HEK293 (cell line): ENCODE measurements around the gene ABCC9.

Experiments
- CTCF ChIA-PET: fragments of 350-600 bp; formaldehyde crosslinking; extraction: SDS; loops from one replicate; lab custom pipeline; 2021; ENCODE audit warnings: antibody characterized with exemption; lab: Yijun Ruan, JAX
- POLR2A ChIA-PET: fragments of 300-600 bp; formaldehyde crosslinking; extraction: SDS; loops from one replicate; lab custom pipeline; 2020; ENCODE audit warnings: antibody characterized with exemption, inconsistent platforms; lab: Yijun Ruan, JAX
- H3K27ac ChIP-seq: fragments of 200-500 bp; sonication (Bioruptor generic); 2 replicates; pipeline ENCODE4 v1.5.1; 2014; ENCODE audit warnings: low read depth, low read length, control low read depth, inconsistent platforms; ENCODE audit errors: extremely low read depth
- H3K36me3 ChIP-seq, 2 experiments: fragments of 200-500 bp in 1 of 2; sonication (Bioruptor generic) in 1 of 2; 1 replicate in 1 of 2; 2 replicates in 1 of 2; pipeline ENCODE4 v1.5.1; 2014 to 2017; ENCODE audit warnings: inconsistent platforms in 2 of 2, low read length in 2 of 2; ENCODE audit not compliant: control insufficient read depth in 2 of 2, insufficient read depth in 1 of 2
- H3K4me1 ChIP-seq: fragments of 200-500 bp; sonication (Bioruptor generic); 2 replicates; pipeline ENCODE4 v1.5.1; 2014; ENCODE audit warnings: mild to moderate bottlenecking, low read length, inconsistent platforms; ENCODE audit not compliant: control insufficient read depth, insufficient read depth
- H3K4me3 ChIP-seq: 2 replicates; pipeline ENCODE4 v1.5.1; 2011; ENCODE audit warnings: low read depth, mild to moderate bottlenecking, control low read depth, low read length, moderate library complexity
- H3K9me3 ChIP-seq: fragments of 200-500 bp; sonication (Bioruptor generic); 2 replicates; pipeline ENCODE4 v1.5.1; 2014; ENCODE audit warnings: low read depth, low read length, inconsistent platforms; ENCODE audit not compliant: control insufficient read depth, insufficient read depth
- EGR2 ChIP-seq: fragments of 450-650 bp; formaldehyde crosslinking; IDR thresholded peaks from 2 replicates; pipeline ENCODE4 v1.5.1; 2016; ENCODE audit warnings: low read depth, missing biosample characterization, missing genetic modification characterization
- FEZF1 ChIP-seq: fragments of 450-650 bp; formaldehyde crosslinking; IDR thresholded peaks from 2 replicates; pipeline ENCODE4 v1.5.1; 2016; ENCODE audit warnings: missing biosample characterization, missing genetic modification characterization
- HOXA7 ChIP-seq: sonication (generic); formaldehyde crosslinking; IDR thresholded peaks from 2 replicates; pipeline ENCODE4 v1.8.1; 2022; ENCODE audit warnings: missing genetic modification reagents, borderline replicate concordance
- IKZF3 ChIP-seq: fragments of 450-650 bp; IDR thresholded peaks from 2 replicates; pipeline ENCODE4 v1.5.0; 2018; ENCODE audit warnings: missing biosample characterization, mild to moderate bottlenecking, missing genetic modification characterization, moderate library complexity
- OSR2 ChIP-seq: fragments of 450-650 bp; formaldehyde crosslinking; IDR thresholded peaks from 2 replicates; pipeline ENCODE4 v1.5.1; 2016; ENCODE audit warnings: missing biosample characterization, missing genetic modification characterization
- SP7 ChIP-seq: fragments of 450-650 bp; formaldehyde crosslinking; IDR thresholded peaks from 2 replicates; pipeline ENCODE4 v1.5.1; 2016; ENCODE audit warnings: missing biosample characterization, missing genetic modification characterization
- TRIM28 ChIP-seq: IDR thresholded peaks from 2 replicates; pipeline ENCODE4 v1.6.1; 2011; ENCODE audit warnings: low read length, control low read depth, borderline replicate concordance
- WT1 ChIP-seq: fragments of 450-650 bp; formaldehyde crosslinking; IDR thresholded peaks from 2 replicates; pipeline ENCODE4 v1.5.1; 2016; ENCODE audit warnings: missing biosample characterization, missing genetic modification characterization
- ZNF157 ChIP-seq: fragments of 450-650 bp; formaldehyde crosslinking; IDR thresholded peaks from 2 replicates; pipeline ENCODE4 v1.5.1; 2016; ENCODE audit warnings: missing biosample characterization, missing genetic modification characterization
- ZNF292 ChIP-seq: fragments of 450-650 bp; formaldehyde crosslinking; IDR thresholded peaks from 2 replicates; pipeline ENCODE4 v1.5.1; 2016; ENCODE audit warnings: low read depth, missing biosample characterization, missing genetic modification characterization, borderline replicate concordance
- ZNF341 ChIP-seq: fragments of 450-650 bp; formaldehyde crosslinking; IDR thresholded peaks from 2 replicates; pipeline ENCODE4; 2016; ENCODE audit warnings: low read depth, missing biosample characterization, missing genetic modification characterization
- ZNF391 ChIP-seq: fragments of 450-650 bp; formaldehyde crosslinking; IDR thresholded peaks from 2 replicates; pipeline ENCODE4 v1.5.1; 2016; ENCODE audit warnings: low read depth, missing biosample characterization, missing genetic modification characterization, borderline replicate concordance
- ZNF423 ChIP-seq: fragments of 450-650 bp; formaldehyde crosslinking; IDR thresholded peaks from 2 replicates; pipeline ENCODE4 v1.5.1; 2016; ENCODE audit warnings: missing biosample characterization, missing genetic modification characterization
- ZNF514 ChIP-seq: fragments of 450-650 bp; formaldehyde crosslinking; IDR thresholded peaks from 2 replicates; pipeline ENCODE4 v1.5.1; 2016; ENCODE audit warnings: missing biosample characterization, missing genetic modification characterization
- ZNF529 ChIP-seq: fragments of 450-650 bp; formaldehyde crosslinking; IDR thresholded peaks from 2 replicates; pipeline ENCODE4 v1.5.1; 2017; ENCODE audit warnings: missing genetic modification characterization, missing biosample characterization; ENCODE audit not compliant: insufficient replicate concordance
- ZNF560 ChIP-seq: fragments of 450-650 bp; formaldehyde crosslinking; IDR thresholded peaks from 2 replicates; pipeline ENCODE4 v1.5.1; 2017; ENCODE audit warnings: missing biosample characterization, missing genetic modification characterization, borderline replicate concordance
- ZNF626 ChIP-seq: fragments of 450-650 bp; sonication (Bioruptor Pico); formaldehyde crosslinking; IDR thresholded peaks from 2 replicates; pipeline ENCODE4 v1.5.1; 2018; ENCODE audit warnings: missing biosample characterization, missing genetic modification characterization, inconsistent platforms
- ZNF629 ChIP-seq: fragments of 450-650 bp; formaldehyde crosslinking; IDR thresholded peaks from 2 replicates; pipeline ENCODE4 v1.5.1; 2017; ENCODE audit warnings: missing biosample characterization, missing genetic modification characterization
- ZNF660 ChIP-seq: fragments of 450-650 bp; IDR thresholded peaks from 2 replicates; pipeline ENCODE4 v1.5.1; 2018; ENCODE audit warnings: missing biosample characterization, mild to moderate bottlenecking, missing genetic modification characterization
- ZNF792 ChIP-seq: fragments of 450-650 bp; formaldehyde crosslinking; IDR thresholded peaks from 2 replicates; pipeline ENCODE4 v1.5.1; 2016; ENCODE audit warnings: missing biosample characterization, missing genetic modification characterization
- ZNF843 ChIP-seq: fragments of 450-650 bp; formaldehyde crosslinking; IDR thresholded peaks from 2 replicates; pipeline ENCODE4 v1.5.1; 2016; ENCODE audit warnings: missing biosample characterization, missing genetic modification characterization
- TF ChIP-seq, protein P1 (sequence below): fragments of 450-650 bp; IDR thresholded peaks from 2 replicates; pipeline ENCODE4 v1.5.1; 2018; ENCODE audit warnings: missing biosample characterization, mild to moderate bottlenecking, missing genetic modification characterization
- TF ChIP-seq, protein P2 (sequence below): fragments of 450-650 bp; formaldehyde crosslinking; IDR thresholded peaks from 2 replicates; pipeline ENCODE4 v1.5.1; 2017; ENCODE audit warnings: missing biosample characterization, missing genetic modification characterization
- TF ChIP-seq, protein P3 (sequence below): sonication (generic); formaldehyde crosslinking; IDR thresholded peaks from 2 replicates; pipeline ENCODE4 v1.8.1; 2022; ENCODE audit warnings: mild to moderate bottlenecking, moderate library complexity, missing genetic modification reagents
- TF ChIP-seq, protein P4 (sequence below): fragments of 450-650 bp; formaldehyde crosslinking; IDR thresholded peaks from 2 replicates; pipeline ENCODE4 v1.5.1; 2016; ENCODE audit warnings: missing biosample characterization, missing genetic modification characterization
- TF ChIP-seq, protein P5 (sequence below): fragments of 450-650 bp; formaldehyde crosslinking; IDR thresholded peaks from 2 replicates; pipeline ENCODE4 v1.5.1; 2016; ENCODE audit warnings: missing biosample characterization, missing genetic modification characterization
- TF ChIP-seq, protein P6 (sequence below): fragments of 450-650 bp; formaldehyde crosslinking; IDR thresholded peaks from 2 replicates; pipeline ENCODE4 v1.5.1; 2016; ENCODE audit warnings: missing biosample characterization, missing genetic modification characterization
- TF ChIP-seq, protein P7 (sequence below): fragments of 450-650 bp; formaldehyde crosslinking; IDR thresholded peaks from 2 replicates; pipeline ENCODE4 v1.5.1; 2016; ENCODE audit warnings: missing biosample characterization, missing genetic modification characterization

Gene ABCC9

DNA sequence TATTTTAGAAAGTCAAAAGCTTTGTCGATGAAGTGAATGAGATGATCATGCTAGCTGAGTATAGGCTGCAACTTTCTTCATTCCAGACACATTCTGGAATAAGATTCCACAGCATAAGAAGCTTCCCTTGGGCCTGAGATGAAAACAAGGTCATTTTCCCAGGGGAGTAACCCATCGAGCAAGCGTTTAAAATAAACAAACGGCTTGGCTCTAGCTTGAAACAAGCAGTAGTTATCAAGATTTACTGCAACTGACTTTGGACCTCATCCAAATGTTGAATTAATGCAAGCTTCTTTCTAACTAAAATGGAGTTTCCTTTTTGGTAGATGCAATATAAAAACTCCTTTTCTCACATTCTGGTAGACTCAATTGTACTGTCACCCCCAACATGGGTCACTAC, 189.7 kb downstream of the ABCC9 start:
- Histone ChIP-seq H3K9me3 (no peaks in the 10 kb centered on the region), H3K27ac (peak overlapping the region; percentile 56), H3K4me1 (peaks cover 12% of the 10 kb centered on the region), H3K4me3 (no peak overlapping the region), H3K36me3 (no peaks in the 10 kb centered on the region)
- CTCF ChIA-PET, result no interaction called here
- POLR2A ChIA-PET, result interaction anchor here (0.7 kb wide), 1 partner anchor 16 kb away, joined by 11 read pairs; no protein-coding TSS in a partner anchor
- TF ChIP-seq, protein P1, sequence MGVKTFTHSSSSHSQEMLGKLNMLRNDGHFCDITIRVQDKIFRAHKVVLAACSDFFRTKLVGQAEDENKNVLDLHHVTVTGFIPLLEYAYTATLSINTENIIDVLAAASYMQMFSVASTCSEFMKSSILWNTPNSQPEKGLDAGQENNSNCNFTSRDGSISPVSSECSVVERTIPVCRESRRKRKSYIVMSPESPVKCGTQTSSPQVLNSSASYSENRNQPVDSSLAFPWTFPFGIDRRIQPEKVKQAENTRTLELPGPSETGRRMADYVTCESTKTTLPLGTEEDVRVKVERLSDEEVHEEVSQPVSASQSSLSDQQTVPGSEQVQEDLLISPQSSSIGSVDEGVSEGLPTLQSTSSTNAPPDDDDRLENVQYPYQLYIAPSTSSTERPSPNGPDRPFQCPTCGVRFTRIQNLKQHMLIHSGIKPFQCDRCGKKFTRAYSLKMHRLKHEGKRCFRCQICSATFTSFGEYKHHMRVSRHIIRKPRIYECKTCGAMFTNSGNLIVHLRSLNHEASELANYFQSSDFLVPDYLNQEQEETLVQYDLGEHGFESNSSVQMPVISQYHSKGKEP (tag by site-specific recombination), result peak; percentile 93
- TF ChIP-seq, protein P2, sequence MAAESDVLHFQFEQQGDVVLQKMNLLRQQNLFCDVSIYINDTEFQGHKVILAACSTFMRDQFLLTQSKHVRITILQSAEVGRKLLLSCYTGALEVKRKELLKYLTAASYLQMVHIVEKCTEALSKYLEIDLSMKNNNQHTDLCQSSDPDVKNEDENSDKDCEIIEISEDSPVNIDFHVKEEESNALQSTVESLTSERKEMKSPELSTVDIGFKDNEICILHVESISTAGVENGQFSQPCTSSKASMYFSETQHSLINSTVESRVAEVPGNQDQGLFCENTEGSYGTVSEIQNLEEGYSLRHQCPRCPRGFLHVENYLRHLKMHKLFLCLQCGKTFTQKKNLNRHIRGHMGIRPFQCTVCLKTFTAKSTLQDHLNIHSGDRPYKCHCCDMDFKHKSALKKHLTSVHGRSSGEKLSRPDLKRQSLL, result no peak
- peak; percentile 66 for TF ChIP-seq ZNF423 (tag by site-specific recombination)
- TF ChIP-seq, protein P3, sequence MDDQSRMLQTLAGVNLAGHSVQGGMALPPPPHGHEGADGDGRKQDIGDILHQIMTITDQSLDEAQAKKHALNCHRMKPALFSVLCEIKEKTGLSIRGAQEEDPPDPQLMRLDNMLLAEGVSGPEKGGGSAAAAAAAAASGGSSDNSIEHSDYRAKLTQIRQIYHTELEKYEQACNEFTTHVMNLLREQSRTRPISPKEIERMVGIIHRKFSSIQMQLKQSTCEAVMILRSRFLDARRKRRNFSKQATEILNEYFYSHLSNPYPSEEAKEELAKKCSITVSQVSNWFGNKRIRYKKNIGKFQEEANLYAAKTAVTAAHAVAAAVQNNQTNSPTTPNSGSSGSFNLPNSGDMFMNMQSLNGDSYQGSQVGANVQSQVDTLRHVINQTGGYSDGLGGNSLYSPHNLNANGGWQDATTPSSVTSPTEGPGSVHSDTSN (CRISPR knock-in tag), result no peak
- TF ChIP-seq FEZF1 (tag by site-specific recombination), result peak; percentile 19; the same call in 1 of the 2 replicates
- TF ChIP-seq, protein P4, sequence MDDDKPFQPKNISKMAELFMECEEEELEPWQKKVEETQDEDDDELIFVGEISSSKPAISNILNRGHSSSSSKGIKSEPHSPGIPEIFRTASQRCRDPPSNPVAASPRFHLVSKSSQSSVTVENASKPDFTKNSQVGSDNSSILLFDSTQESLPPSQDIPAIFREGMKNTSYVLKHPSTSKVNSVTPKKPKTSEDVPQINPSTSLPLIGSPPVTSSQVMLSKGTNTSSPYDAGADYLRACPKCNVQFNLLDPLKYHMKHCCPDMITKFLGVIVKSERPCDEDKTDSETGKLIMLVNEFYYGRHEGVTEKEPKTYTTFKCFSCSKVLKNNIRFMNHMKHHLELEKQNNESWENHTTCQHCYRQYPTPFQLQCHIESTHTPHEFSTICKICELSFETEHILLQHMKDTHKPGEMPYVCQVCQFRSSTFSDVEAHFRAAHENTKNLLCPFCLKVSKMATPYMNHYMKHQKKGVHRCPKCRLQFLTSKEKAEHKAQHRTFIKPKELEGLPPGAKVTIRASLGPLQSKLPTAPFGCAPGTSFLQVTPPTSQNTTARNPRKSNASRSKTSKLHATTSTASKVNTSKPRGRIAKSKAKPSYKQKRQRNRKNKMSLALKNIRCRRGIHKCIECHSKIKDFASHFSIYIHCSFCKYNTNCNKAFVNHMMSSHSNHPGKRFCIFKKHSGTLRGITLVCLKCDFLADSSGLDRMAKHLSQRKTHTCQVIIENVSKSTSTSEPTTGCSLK (tag by site-specific recombination), result no peak
- no peak for TF ChIP-seq ZNF341 (tag by site-specific recombination)
- 0 out of 2 replicates have a peak, but pooled peaks have one; percentile 19 for TF ChIP-seq SP7
- no peak for TF ChIP-seq ZNF157 (tag by site-specific recombination)
- no peak for TF ChIP-seq ZNF792
- TF ChIP-seq ZNF529 (tag by site-specific recombination), result no peak
- TF ChIP-seq EGR2 (tag by site-specific recombination), result no peak
- no peak for TF ChIP-seq ZNF292 (tag by site-specific recombination)
- TF ChIP-seq ZNF560 (tag by site-specific recombination), result no peak
- TF ChIP-seq ZNF514 (tag by site-specific recombination), result no peak
- TF ChIP-seq ZNF660 (tag by site-specific recombination), result no peak
- TF ChIP-seq OSR2 (tag by site-specific recombination), result peak; percentile 76
- peak; percentile 87 for TF ChIP-seq WT1 (tag by site-specific recombination)
- TF ChIP-seq TRIM28, result peak; percentile 71; the same call in 1 of the 2 replicates
- TF ChIP-seq, protein P5, sequence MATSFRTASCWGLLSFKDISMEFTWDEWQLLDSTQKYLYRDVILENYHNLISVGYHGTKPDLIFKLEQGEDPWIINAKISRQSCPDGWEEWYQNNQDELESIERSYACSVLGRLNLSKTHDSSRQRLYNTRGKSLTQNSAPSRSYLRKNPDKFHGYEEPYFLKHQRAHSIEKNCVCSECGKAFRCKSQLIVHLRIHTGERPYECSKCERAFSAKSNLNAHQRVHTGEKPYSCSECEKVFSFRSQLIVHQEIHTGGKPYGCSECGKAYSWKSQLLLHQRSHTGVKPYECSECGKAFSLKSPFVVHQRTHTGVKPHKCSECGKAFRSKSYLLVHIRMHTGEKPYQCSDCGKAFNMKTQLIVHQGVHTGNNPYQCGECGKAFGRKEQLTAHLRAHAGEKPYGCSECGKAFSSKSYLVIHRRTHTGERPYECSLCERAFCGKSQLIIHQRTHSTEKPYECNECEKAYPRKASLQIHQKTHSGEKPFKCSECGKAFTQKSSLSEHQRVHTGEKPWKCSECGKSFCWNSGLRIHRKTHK (tag by site-specific recombination), result no peak
- peak; percentile 77 for TF ChIP-seq IKZF3 (tag by site-specific recombination)
- TF ChIP-seq HOXA7 (CRISPR knock-in tag), result no peak
- TF ChIP-seq ZNF843 (tag by site-specific recombination), result 0 out of 2 replicates have a peak, but pooled peaks have one; percentile 44
- TF ChIP-seq, protein P6, sequence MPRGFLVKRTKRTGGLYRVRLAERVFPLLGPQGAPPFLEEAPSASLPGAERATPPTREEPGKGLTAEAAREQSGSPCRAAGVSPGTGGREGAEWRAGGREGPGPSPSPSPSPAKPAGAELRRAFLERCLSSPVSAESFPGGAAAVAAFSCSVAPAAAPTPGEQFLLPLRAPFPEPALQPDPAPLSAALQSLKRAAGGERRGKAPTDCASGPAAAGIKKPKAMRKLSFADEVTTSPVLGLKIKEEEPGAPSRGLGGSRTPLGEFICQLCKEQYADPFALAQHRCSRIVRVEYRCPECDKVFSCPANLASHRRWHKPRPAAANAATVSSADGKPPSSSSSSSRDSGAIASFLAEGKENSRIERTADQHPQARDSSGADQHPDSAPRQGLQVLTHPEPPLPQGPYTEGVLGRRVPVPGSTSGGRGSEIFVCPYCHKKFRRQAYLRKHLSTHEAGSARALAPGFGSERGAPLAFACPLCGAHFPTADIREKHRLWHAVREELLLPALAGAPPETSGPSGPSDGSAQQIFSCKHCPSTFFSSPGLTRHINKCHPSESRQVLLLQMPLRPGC (tag by site-specific recombination), result peak; percentile 62; the same call in 1 of the 2 replicates
- no peak for TF ChIP-seq ZNF629 (tag by site-specific recombination)
- TF ChIP-seq, protein P7, sequence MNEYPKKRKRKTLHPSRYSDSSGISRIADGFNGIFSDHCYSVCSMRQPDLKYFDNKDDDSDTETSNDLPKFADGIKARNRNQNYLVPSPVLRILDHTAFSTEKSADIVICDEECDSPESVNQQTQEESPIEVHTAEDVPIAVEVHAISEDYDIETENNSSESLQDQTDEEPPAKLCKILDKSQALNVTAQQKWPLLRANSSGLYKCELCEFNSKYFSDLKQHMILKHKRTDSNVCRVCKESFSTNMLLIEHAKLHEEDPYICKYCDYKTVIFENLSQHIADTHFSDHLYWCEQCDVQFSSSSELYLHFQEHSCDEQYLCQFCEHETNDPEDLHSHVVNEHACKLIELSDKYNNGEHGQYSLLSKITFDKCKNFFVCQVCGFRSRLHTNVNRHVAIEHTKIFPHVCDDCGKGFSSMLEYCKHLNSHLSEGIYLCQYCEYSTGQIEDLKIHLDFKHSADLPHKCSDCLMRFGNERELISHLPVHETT (tag by site-specific recombination), result no peak
- no peak for TF ChIP-seq ZNF391 (tag by site-specific recombination)
- 0 out of 2 replicates have a peak, but pooled peaks have one; percentile 51 for TF ChIP-seq ZNF626 (tag by site-specific recombination)
